ENCODE measurements around the gene LDHAL6A.
"Not testable (repeated sequence)": the region's sequence is repeated elsewhere in the genome, so short reads cannot be mapped to it uniquely, and the experiment has no call there.

LDHAL6A gene

DNA sequence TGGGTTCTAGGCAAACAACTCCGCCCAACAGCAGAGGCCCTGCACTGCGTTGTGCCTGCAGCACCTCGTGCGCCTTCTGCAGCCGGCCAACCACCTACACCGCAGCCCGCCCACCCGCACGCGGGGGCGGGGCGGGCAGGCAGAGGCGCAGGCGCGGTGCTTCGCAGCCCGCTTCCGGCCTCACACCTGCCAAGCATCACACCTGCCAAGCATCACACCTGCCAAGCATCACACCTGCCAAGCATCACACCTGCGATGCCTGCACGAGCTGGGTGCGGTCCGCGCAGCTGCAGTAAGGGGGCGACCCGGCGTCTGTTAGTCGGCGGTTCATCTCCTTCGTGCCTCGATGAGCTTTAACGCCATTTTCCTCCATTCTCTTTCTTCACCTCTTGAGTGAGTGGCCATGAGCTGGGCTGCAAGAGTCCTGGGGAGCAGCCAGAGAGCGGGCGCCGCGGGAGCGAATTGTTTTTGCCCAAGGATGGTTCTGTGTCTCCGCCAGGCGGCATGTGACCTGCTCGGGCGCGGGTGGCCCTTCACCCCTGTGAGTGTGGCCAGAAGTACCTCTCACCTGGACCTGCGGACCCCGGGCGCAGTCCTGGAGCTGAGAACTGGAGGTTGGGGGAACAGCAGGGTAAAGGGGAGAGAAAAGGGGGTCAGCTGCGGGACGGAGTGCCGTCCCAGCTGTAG lies at the start of gene LDHAL6A:
TSS of gene LDHAL6A (plus strand) at position 171 of the 687 bp plus-strand sequence. CDS start 825 bp downstream, outside the sequence.
- no peak for DNase-seq (ENCODE audit: extremely low read depth, low read depth)
- TF ChIP-seq, protein P1, sequence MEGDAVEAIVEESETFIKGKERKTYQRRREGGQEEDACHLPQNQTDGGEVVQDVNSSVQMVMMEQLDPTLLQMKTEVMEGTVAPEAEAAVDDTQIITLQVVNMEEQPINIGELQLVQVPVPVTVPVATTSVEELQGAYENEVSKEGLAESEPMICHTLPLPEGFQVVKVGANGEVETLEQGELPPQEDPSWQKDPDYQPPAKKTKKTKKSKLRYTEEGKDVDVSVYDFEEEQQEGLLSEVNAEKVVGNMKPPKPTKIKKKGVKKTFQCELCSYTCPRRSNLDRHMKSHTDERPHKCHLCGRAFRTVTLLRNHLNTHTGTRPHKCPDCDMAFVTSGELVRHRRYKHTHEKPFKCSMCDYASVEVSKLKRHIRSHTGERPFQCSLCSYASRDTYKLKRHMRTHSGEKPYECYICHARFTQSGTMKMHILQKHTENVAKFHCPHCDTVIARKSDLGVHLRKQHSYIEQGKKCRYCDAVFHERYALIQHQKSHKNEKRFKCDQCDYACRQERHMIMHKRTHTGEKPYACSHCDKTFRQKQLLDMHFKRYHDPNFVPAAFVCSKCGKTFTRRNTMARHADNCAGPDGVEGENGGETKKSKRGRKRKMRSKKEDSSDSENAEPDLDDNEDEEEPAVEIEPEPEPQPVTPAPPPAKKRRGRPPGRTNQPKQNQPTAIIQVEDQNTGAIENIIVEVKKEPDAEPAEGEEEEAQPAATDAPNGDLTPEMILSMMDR (IDR thresholded peaks at IDR 0.05; ENCODE audit: low read depth, low read length) = no peak

DNA sequence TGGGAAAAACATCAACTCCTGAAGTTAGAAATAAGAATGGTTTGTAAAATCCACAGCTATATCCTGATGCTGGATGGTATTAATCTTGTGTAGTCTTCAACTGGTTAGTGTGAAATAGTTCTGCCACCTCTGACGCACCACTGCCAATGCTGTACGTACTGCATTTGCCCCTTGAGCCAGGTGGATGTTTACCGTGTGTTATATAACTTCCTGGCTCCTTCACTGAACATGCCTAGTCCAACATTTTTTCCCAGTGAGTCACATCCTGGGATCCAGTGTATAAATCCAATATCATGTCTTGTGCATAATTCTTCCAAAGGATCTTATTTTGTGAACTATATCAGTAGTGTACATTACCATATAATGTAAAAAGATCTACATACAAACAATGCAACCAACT lies 48.3 kb upstream of the LDHAL6A start:
- DNase-seq (ENCODE audit: extremely low read depth, low read depth) = not testable (repeated sequence)

DNA sequence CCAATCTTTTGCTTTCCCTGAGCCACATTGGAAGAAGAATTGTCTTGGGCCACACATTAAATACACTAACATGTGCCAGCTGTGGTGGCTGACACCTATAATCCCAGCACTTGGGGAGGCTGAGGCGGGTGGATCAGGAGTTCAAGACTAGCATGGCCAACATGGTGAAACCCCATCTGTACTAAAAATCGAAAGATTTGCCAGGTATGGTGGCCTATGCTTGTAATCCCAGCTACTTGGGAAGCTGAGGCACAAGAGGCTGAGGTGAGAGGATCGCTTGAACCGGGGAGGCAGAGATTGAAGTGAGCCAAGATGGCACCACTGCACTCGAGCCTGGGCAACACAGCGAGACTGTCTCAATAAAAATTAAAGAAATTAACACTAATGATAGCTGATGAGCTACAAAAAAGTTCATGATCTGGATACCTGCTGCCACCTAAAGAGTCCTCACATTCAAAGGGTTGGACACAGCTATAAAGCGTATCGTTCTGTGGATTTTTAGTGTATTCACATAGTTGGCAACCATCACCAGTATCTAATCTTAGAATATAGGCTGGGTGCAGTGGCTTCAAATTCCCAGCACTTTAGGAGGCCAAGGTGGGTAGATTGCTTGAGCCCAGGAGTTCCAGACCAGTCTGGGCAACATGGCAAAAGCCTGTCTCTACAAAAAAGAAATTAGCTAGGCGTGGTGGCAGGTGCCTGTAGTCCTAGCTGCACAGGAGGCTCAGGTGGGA lies 46.9 kb upstream of the LDHAL6A start:
- DNase-seq (ENCODE audit: extremely low read depth, low read depth) = no peak
- TF ChIP-seq, protein P1 (IDR thresholded peaks at IDR 0.05; ENCODE audit: low read depth, low read length) = no peak

DNA sequence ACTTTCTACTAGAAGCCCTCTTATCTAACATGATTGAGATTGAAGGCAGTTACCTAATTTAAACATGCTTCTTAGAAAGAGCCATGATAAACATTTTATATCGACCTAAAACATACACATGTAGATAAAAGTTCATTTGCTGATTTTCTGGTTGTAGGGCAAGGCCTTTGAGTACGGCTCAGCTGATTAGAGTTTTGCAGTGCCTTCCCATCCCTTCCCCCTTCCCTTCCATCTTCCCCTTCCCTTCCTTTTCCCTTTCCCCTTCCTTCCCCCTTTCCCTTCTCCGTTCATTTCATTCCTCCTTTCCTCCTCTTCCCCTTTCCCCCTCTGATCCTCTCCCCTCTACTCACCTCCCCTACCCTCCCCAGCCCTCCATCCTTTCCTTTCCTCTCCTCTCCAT lies 39.2 kb upstream of the LDHAL6A start:
- TF ChIP-seq, protein P1 (IDR thresholded peaks at IDR 0.05; ENCODE audit: low read depth, low read length) = no peak
- DNase-seq (ENCODE audit: extremely low read depth, low read depth) = no peak

DNA sequence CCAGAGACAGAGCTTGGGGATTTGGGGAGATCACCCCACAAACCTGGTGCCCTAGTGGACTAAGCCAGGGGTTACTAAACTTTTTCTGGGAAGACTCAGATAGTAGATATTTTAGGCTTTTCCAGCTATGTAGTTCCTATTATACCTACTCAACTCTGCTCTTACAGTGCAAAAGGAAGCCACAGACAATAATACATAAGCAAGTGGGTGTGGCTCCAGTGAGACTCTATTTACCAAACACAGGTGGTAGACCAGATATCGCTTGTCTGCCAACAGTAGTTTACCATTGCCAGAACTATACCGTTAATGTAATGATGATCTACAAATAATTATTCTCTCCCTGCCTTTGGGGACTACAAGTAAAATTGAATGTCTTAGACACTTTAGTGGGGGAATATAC lies 36.6 kb upstream of the LDHAL6A start:
- DNase-seq (ENCODE audit: extremely low read depth, low read depth) = no peak
- TF ChIP-seq, protein P1 (IDR thresholded peaks at IDR 0.05; ENCODE audit: low read depth, low read length) = no peak

DNA sequence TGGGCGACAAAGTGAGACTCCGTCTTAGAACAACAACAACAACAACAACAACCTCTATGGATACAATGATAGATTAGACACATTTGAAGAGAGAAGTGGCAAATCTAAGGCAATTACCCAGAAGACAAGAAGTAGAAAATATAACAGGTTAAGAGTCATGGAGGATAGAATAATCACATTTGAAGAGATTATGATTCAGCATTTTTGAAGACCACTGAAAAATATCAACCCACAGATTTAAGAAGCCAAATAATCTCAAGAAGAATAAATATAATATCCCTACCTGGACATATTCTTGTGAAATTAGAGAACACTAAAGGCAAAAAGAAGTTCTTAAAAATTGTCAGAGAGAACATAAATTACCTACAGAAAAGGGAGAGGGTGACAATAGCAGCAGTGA lies 35.6 kb upstream of the LDHAL6A start:
- TF ChIP-seq, protein P1 (IDR thresholded peaks at IDR 0.05; ENCODE audit: low read depth, low read length) = no peak
- DNase-seq (ENCODE audit: extremely low read depth, low read depth) = no peak

DNA sequence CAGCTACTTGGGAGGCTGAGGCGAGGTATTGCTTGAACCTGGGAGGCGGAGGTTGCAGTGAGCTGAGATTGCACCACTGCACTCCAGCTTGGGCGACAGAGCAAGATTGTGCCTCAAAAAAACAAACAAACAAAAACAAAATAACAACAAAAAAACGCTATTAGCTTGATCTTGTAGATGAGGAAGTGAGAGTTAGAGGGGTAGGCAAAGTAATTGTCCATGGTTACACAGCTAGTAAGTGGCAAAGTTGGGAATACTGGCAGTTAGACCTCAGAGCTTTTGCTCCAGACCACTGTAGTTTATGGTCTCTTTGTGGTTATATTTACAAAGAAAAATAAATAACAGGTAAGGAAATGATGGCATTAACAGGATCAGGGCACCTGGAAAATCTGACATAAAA lies 28.4 kb upstream of the LDHAL6A start:
- DNase-seq (ENCODE audit: extremely low read depth, low read depth) = no peak
- TF ChIP-seq, protein P1 (IDR thresholded peaks at IDR 0.05; ENCODE audit: low read depth, low read length) = no peak

Measured in AG09319 (cell line).